ENCODE measurements around the gene CYP1A2.
A peak's percentile ranks its signal among the peaks of the same experiment; 100 is the strongest.

Gene CYP1A2

GRCh38 chr15:74788683-74789151 is 40.1 kb downstream of the CYP1A2 start:
- DNase-seq (ENCODE audit: low read depth in 1 of 2, low spot score in 1 of 2), result no peak

- DNase-seq (ENCODE audit: low read depth in 1 of 2, low spot score in 1 of 2), result no peak
These were observed 40.6 kb downstream of the CYP1A2 start for GRCh38 chr15:74789171-74789631.

GRCh38 chr15:74789741-74790079 is 41.1 kb downstream of the CYP1A2 start:
- DNase-seq (ENCODE audit: low read depth in 1 of 2, low spot score in 1 of 2), result no peak

- DNase-seq (ENCODE audit: low read depth in 1 of 2, low spot score in 1 of 2), result no peak
These were observed 41.7 kb downstream of the CYP1A2 start for GRCh38 chr15:74790080-74790916.

- no peak for DNase-seq (ENCODE audit: low read depth in 1 of 2, low spot score in 1 of 2)
These were observed 42.4 kb downstream of the CYP1A2 start for GRCh38 chr15:74791007-74791406.

GRCh38 chr15:74791667-74792066 is 43.0 kb downstream of the CYP1A2 start:
- DNase-seq (ENCODE audit: low read depth in 1 of 2, low spot score in 1 of 2), result no peak

- no peak for DNase-seq (ENCODE audit: low read depth in 1 of 2, low spot score in 1 of 2)
These were observed 43.8 kb downstream of the CYP1A2 start for GRCh38 chr15:74792227-74793016.

- no peak for DNase-seq (ENCODE audit: low read depth in 1 of 2, low spot score in 1 of 2)
These were observed 44.7 kb downstream of the CYP1A2 start for GRCh38 chr15:74793135-74794028.

GRCh38 chr15:74794248-74794969 is 45.8 kb downstream of the CYP1A2 start:
- DNase-seq (ENCODE audit: low read depth in 1 of 2, low spot score in 1 of 2), result no peak

- DNase-seq (ENCODE audit: low read depth in 1 of 2, low spot score in 1 of 2), result no peak
These were observed 46.3 kb downstream of the CYP1A2 start for GRCh38 chr15:74794970-74795349.

- no peak for DNase-seq (ENCODE audit: low read depth in 1 of 2, low spot score in 1 of 2)
These were observed 47.5 kb downstream of the CYP1A2 start for GRCh38 chr15:74795966-74796625.

GRCh38 chr15:74798388-74799254 is 50.0 kb downstream of the CYP1A2 start:
- DNase-seq (ENCODE audit: low read depth in 1 of 2, low spot score in 1 of 2), result no peak

- DNase-seq (ENCODE audit: low read depth in 1 of 2, low spot score in 1 of 2), result no peak
These were observed 50.7 kb downstream of the CYP1A2 start for GRCh38 chr15:74799255-74799855.

GRCh38 chr15:74799856-74800558 is 51.4 kb downstream of the CYP1A2 start:
- peak; percentile 80 to 82 for DNase-seq (ENCODE audit: low read depth in 1 of 2, low spot score in 1 of 2)

GRCh38 chr15:74800559-74801094 is 52.0 kb downstream of the CYP1A2 start:
- DNase-seq (ENCODE audit: low read depth in 1 of 2, low spot score in 1 of 2), result no peak

GRCh38 chr15:74801311-74801997 is 52.8 kb downstream of the CYP1A2 start:
- no peak for DNase-seq (ENCODE audit: low read depth in 1 of 2, low spot score in 1 of 2)

- no peak for DNase-seq (ENCODE audit: low read depth in 1 of 2, low spot score in 1 of 2)
These were observed 53.6 kb downstream of the CYP1A2 start for GRCh38 chr15:74802290-74802689.

Data from activated CD4-positive, alpha-beta T cell treated with anti-CD3 and anti-CD28 coated beads, Interleukin-2, amount 50 U/mL, for 24 hours (primary cell).